NB4 (cell line): ENCODE measurements around the gene CLIC1.

Source experiments
- POLR2A ChIP-seq: IDR thresholded peaks from 2 replicates; pipeline ENCODE4 v1.6.1; 2011; ENCODE audit warnings: mild to moderate bottlenecking; ENCODE audit not compliant: insufficient read length; ENCODE audit errors: extremely low read depth
- TF ChIP-seq, protein P1 (sequence below): IDR thresholded peaks from one replicate; pipeline ENCODE4 v1.5.1; 2012; ENCODE audit warnings: low read depth, low read length

DNA sequence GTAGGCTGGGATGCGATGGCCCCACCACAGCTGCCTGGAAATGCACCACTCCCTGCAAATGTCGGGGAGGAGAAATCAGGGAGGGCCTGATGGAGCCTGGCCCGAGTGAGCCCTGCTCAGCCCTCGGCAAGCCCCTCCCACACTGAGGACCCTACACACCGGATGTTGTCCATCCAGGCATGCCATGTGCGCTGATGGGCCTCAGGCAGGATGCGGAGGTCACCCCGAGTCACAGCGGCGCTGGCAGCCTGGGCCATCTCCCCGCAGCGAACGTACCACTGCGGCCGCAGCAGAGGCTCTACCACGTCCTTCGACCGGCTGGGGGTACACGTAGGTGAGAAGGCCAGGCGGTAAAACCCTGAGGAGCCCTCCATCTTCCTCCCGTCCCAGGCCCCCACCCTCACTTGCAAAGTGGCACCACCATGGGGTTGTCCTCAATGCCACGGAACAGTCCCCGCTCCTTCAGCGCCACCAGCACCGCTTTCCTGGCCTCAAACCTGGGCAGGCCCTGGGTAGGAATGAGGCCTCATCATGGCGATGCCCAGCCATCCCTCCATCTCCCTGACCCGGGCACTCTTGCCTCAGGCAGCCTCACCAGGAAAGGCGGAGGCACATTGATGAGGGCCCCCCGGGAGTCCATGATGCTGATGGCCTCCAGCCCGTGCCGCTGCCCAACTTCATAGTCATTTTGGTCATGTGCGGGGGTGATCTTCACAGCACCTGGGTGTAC, 46.0 kb upstream of the CLIC1 start:
- TF ChIP-seq, protein P1, sequence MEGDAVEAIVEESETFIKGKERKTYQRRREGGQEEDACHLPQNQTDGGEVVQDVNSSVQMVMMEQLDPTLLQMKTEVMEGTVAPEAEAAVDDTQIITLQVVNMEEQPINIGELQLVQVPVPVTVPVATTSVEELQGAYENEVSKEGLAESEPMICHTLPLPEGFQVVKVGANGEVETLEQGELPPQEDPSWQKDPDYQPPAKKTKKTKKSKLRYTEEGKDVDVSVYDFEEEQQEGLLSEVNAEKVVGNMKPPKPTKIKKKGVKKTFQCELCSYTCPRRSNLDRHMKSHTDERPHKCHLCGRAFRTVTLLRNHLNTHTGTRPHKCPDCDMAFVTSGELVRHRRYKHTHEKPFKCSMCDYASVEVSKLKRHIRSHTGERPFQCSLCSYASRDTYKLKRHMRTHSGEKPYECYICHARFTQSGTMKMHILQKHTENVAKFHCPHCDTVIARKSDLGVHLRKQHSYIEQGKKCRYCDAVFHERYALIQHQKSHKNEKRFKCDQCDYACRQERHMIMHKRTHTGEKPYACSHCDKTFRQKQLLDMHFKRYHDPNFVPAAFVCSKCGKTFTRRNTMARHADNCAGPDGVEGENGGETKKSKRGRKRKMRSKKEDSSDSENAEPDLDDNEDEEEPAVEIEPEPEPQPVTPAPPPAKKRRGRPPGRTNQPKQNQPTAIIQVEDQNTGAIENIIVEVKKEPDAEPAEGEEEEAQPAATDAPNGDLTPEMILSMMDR: no peak
- TF ChIP-seq POLR2A: no peak
